H9 (cell line): ENCODE measurements around the gene ADARB2. TPM values are rescaled to one million over a fixed set of nuclear protein-coding genes. Genes with fewer than 3 reads are reported as not detected.

ENCODE experiments used
- DNase-seq: peaks from one replicate; pipeline ENCODE4 v3.0.0-alpha.2; 2017
- H2AFZ ChIP-seq: one replicate; pipeline ENCODE4 v1.6.1; 2013; ENCODE audit warnings: mild to moderate bottlenecking, low read length, control low read depth, moderate library complexity
- H2AK5ac ChIP-seq: 2 replicates; pipeline ENCODE4 v1.6.1; 2013; ENCODE audit warnings: low read length, control low read depth, mixed read lengths; ENCODE audit not compliant: insufficient read length
- H2BK120ac ChIP-seq: one replicate; pipeline ENCODE4 v1.6.1; 2013; ENCODE audit warnings: low read depth, mild to moderate bottlenecking, low read length, control low read depth, inconsistent platforms; ENCODE audit not compliant: poor library complexity, severe bottlenecking
- H2BK12ac ChIP-seq: 2 replicates; pipeline ENCODE4 v1.6.1; 2013; ENCODE audit warnings: low read length, control low read depth, mixed read lengths, low read depth; ENCODE audit not compliant: insufficient read length
- H2BK15ac ChIP-seq: 2 replicates; pipeline ENCODE4 v1.6.1; 2013; ENCODE audit warnings: low read depth, low read length, control low read depth
- H2BK20ac ChIP-seq: one replicate; pipeline ENCODE4 v1.6.1; 2013; ENCODE audit warnings: low read depth, mild to moderate bottlenecking, low read length, control low read depth, inconsistent platforms; ENCODE audit not compliant: poor library complexity, severe bottlenecking
- H2BK5ac ChIP-seq: 2 replicates; pipeline ENCODE4 v1.6.1; 2013; ENCODE audit warnings: low read length, control low read depth, mixed read lengths; ENCODE audit not compliant: insufficient read length
- H3K14ac ChIP-seq: 2 replicates; pipeline ENCODE4 v1.6.1; 2013; ENCODE audit warnings: low read length, control low read depth; ENCODE audit not compliant: insufficient read depth
- H3K18ac ChIP-seq: 2 replicates; pipeline ENCODE4 v1.6.1; 2013; ENCODE audit warnings: low read depth, mild to moderate bottlenecking, mixed read lengths, low read length, control low read depth; ENCODE audit not compliant: insufficient read length
- H3K23ac ChIP-seq: 2 replicates; pipeline ENCODE4 v1.6.1; 2013; ENCODE audit warnings: low read length, control low read depth, mixed read lengths, low read depth; ENCODE audit not compliant: insufficient read length
- H3K23me2 ChIP-seq: 2 replicates; pipeline ENCODE4 v1.6.1; 2013; ENCODE audit warnings: low read depth, mild to moderate bottlenecking, mixed read lengths, low read length, control low read depth; ENCODE audit not compliant: insufficient read length, poor library complexity, severe bottlenecking
- H3K27ac ChIP-seq: 2 replicates; pipeline ENCODE4 v1.5.1; 2013; ENCODE audit warnings: low read length, control low read depth, mixed read lengths, low read depth; ENCODE audit not compliant: insufficient read length
- H3K27me3 ChIP-seq: 2 replicates; pipeline ENCODE4 v1.6.1; 2013; ENCODE audit warnings: low read length, control low read depth, inconsistent platforms; ENCODE audit not compliant: insufficient read depth
- H3K4ac ChIP-seq: 2 replicates; pipeline ENCODE4 v1.6.1; 2013; ENCODE audit warnings: low read depth, mild to moderate bottlenecking, control low read depth, inconsistent platforms, low read length, moderate library complexity
- H3K4me1 ChIP-seq: 2 replicates; pipeline ENCODE4 v1.6.1; 2013; ENCODE audit warnings: low read length, control low read depth, inconsistent platforms; ENCODE audit not compliant: insufficient read depth
- H3K4me2 ChIP-seq: 2 replicates; pipeline ENCODE4 v1.6.1; 2013; ENCODE audit warnings: low read length, control low read depth, mixed read lengths; ENCODE audit not compliant: insufficient read length, insufficient read depth
- H3K56ac ChIP-seq: 2 replicates; pipeline ENCODE4 v1.6.1; 2013; ENCODE audit warnings: low read depth, mild to moderate bottlenecking, mixed read lengths, low read length, control low read depth; ENCODE audit not compliant: insufficient read length
- H3K79me1 ChIP-seq: 2 replicates; pipeline ENCODE4 v1.6.1; 2013; ENCODE audit warnings: low read depth, mild to moderate bottlenecking, moderate library complexity, low read length, control low read depth, inconsistent platforms; ENCODE audit not compliant: insufficient read depth, poor library complexity, severe bottlenecking
- H3K79me2 ChIP-seq: 2 replicates; pipeline ENCODE4 v1.6.1; 2013; ENCODE audit warnings: low read length, control low read depth, inconsistent platforms; ENCODE audit not compliant: insufficient read depth
- H3K9ac ChIP-seq: 2 replicates; pipeline ENCODE4 v1.6.1; 2013; ENCODE audit warnings: low read length, control low read depth, mixed read lengths; ENCODE audit not compliant: insufficient read length; ENCODE audit errors: extremely low read depth
- H3K9me3 ChIP-seq: one replicate; pipeline ENCODE4 v1.6.1; 2013; ENCODE audit warnings: low read depth, low read length, inconsistent platforms; ENCODE audit not compliant: control insufficient read depth
- H3T11ph ChIP-seq: one replicate; pipeline ENCODE4 v1.6.1; 2013; ENCODE audit warnings: mild to moderate bottlenecking, low read length, control low read depth, inconsistent platforms
- H4K20me1 ChIP-seq: one replicate; pipeline ENCODE4 v1.6.1; 2013; ENCODE audit not compliant: control insufficient read depth, insufficient read length, insufficient read depth
- H4K5ac ChIP-seq: 2 replicates; pipeline ENCODE4 v1.6.1; 2013; ENCODE audit warnings: low read depth, mild to moderate bottlenecking, mixed read lengths, low read length, control low read depth; ENCODE audit not compliant: insufficient read length
- H4K8ac ChIP-seq: replicated peaks from 2 replicates; pipeline ENCODE4 v1.6.1; 2013; ENCODE audit warnings: low read length, control low read depth, mixed read lengths, low read depth; ENCODE audit not compliant: insufficient read length
- H4K91ac ChIP-seq: 2 replicates; pipeline ENCODE4 v1.6.1; 2013; ENCODE audit warnings: low read depth, mild to moderate bottlenecking, moderate library complexity, mixed read lengths, low read length, control low read depth; ENCODE audit not compliant: insufficient read length
- H3K27ac Mint-ChIP-seq, 3 experiments: 2 replicates in 2 of 3; 3 replicates in 1 of 3; pipeline ENCODE4 v1.8.0; 2020 to 2021; ENCODE audit warnings: mixed read lengths in 3 of 3, mild to moderate bottlenecking in 1 of 3, moderate library complexity in 1 of 3
- H3K27me3 Mint-ChIP-seq: 2 replicates; pipeline ENCODE4 v1.8.0; 2021; ENCODE audit warnings: low read depth, mild to moderate bottlenecking, moderate library complexity, mixed read lengths
- H3K36me3 Mint-ChIP-seq, 3 experiments: 2 replicates in 2 of 3; 3 replicates in 1 of 3; pipeline ENCODE4 v1.8.0; 2020 to 2021; ENCODE audit warnings: low read depth in 3 of 3, mixed read lengths in 3 of 3; ENCODE audit not compliant: insufficient read depth in 1 of 3
- H3K4me1 Mint-ChIP-seq, 2 experiments: 2 replicates each; pipeline ENCODE4 v1.8.0; 2020; ENCODE audit warnings: mixed read lengths in 2 of 2
- H3K4me3 Mint-ChIP-seq, 2 experiments: 2 replicates in 1 of 2; 3 replicates in 1 of 2; pipeline ENCODE4 v1.8.0; 2020 to 2021; ENCODE audit warnings: mild to moderate bottlenecking in 2 of 2, mixed read lengths in 2 of 2, moderate library complexity in 1 of 2
- H3K9me3 Mint-ChIP-seq, 2 experiments: 2 replicates in 1 of 2; 3 replicates in 1 of 2; pipeline ENCODE4 v1.8.0; 2020; ENCODE audit warnings: mild to moderate bottlenecking in 2 of 2, mixed read lengths in 2 of 2, moderate library complexity in 1 of 2
- WGBS: extraction: QIAGEN DNeasy Blood & Tissue Kit; methylation state at CpG from one replicate; pipeline ENCODE4 v1.1.7; 2013; ENCODE audit warnings: missing lambda C conversion rate, low lambda C conversion rate, mixed read lengths; ENCODE audit not compliant: insufficient read length; ENCODE audit errors: extremely low coverage; 5-methylcytosine and 5-hydroxymethylcytosine counted together
- total RNA-seq: library from RNA; stranded (reverse); gene quantifications from 2 replicates; pipeline ENCODE4 v1.2.1, GENCODE V29; 2021
- TF ChIP-seq, protein P1 (sequence below): fragments of 200-600 bp; sonication (generic); conservative IDR thresholded peaks from 3 replicates; pipeline ENCODE4 v1.8.0; 2021; ENCODE audit warnings: antibody characterized with exemption, mild to moderate bottlenecking

ADARB2 gene
- total RNA-seq, 1 experiment from 2014 or later: 0.87 TPM

DNA sequence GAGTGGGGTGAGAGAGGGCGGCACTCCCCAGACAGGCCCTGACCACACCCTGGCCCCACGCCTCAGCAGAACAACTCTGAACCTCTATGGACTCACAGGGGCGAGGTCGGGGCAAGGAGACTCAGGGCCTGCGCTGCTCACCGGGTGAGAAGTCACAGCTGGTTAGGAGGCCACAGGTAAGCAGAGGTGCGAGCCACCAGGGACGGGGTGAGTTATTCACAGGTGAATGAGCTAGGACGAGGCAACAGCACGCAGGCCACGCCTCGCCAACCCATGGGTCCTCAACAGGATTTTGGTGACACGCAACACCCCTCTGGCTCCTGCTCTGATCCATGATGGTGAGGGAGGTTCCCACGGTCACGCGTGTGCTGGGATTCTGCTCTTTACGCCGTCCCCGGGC, 202.5 kb downstream of the ADARB2 start:
- no peak overlapping the region for H3K23ac ChIP-seq
- no peak overlapping the region for H3K9ac ChIP-seq
- WGBS: no CpG with 5 or more reads among the region's 19 CpGs
- no peak overlapping the region for H3K4me2 ChIP-seq
- no peak overlapping the region for H3T11ph ChIP-seq
- H3K23me2 ChIP-seq: no peaks in the 10 kb centered on the region
- DNase-seq: no peak
- H3K4me1 ChIP-seq: no peaks in the 10 kb centered on the region
- no peak overlapping the region for H2BK120ac ChIP-seq
- H3K79me1 ChIP-seq: no peaks in the 10 kb centered on the region
- H3K4ac ChIP-seq: no peak overlapping the region
- no peak overlapping the region for H4K91ac ChIP-seq
- no peak overlapping the region for H2BK20ac ChIP-seq
- no peak overlapping the region for H2AFZ ChIP-seq
- no peaks in the 10 kb centered on the region for H3K9me3 Mint-ChIP-seq
- TF ChIP-seq, protein P1, sequence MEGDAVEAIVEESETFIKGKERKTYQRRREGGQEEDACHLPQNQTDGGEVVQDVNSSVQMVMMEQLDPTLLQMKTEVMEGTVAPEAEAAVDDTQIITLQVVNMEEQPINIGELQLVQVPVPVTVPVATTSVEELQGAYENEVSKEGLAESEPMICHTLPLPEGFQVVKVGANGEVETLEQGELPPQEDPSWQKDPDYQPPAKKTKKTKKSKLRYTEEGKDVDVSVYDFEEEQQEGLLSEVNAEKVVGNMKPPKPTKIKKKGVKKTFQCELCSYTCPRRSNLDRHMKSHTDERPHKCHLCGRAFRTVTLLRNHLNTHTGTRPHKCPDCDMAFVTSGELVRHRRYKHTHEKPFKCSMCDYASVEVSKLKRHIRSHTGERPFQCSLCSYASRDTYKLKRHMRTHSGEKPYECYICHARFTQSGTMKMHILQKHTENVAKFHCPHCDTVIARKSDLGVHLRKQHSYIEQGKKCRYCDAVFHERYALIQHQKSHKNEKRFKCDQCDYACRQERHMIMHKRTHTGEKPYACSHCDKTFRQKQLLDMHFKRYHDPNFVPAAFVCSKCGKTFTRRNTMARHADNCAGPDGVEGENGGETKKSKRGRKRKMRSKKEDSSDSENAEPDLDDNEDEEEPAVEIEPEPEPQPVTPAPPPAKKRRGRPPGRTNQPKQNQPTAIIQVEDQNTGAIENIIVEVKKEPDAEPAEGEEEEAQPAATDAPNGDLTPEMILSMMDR: no peak
- H3K27ac Mint-ChIP-seq: no peak overlapping the region
- no peak overlapping the region for H4K5ac ChIP-seq
- H2BK12ac ChIP-seq: no peak overlapping the region
- no peaks in the 10 kb centered on the region for H3K9me3 ChIP-seq
- peaks cover 5% of the 10 kb centered on the region for H3K27me3 Mint-ChIP-seq
- H2BK5ac ChIP-seq: no peak overlapping the region
- H4K20me1 ChIP-seq: no peaks in the 10 kb centered on the region
- H3K36me3 Mint-ChIP-seq: no peaks in the 10 kb centered on the region; a peak in 1 of 7 replicates
- H2AK5ac ChIP-seq: no peak overlapping the region
- no peak overlapping the region for H3K14ac ChIP-seq
- H2BK15ac ChIP-seq: no peak overlapping the region
- H3K4me1 Mint-ChIP-seq: no peaks in the 10 kb centered on the region
- H3K79me2 ChIP-seq: no peaks in the 10 kb centered on the region
- H3K18ac ChIP-seq: no peak overlapping the region
- no peak overlapping the region for H3K27ac ChIP-seq
- no peak overlapping the region for H3K56ac ChIP-seq
- H3K4me3 Mint-ChIP-seq: no peak overlapping the region
- no peaks in the 10 kb centered on the region for H3K27me3 ChIP-seq
- H4K8ac ChIP-seq: no peak overlapping the region
